ENCODE measurements around the gene ITPR3.

ITPR3 gene

DNA sequence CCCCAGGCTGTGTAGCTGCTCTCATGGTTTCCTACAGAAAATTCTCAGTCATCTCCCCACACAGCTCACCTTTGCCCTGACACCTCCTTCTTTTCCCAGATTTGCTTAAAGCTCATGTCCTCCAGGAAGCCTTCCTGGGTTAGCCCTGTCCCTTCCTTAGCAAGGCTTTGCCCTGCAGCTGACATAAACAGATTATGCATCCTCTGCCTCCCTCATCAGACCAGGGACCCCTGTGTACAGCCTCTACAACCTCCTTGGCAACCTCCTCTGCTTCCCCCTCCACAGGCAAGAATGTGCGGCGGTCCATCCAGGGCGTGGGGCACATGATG, 50.6 kb downstream of the ITPR3 start:
- Mint-ChIP-seq H3K27ac (no peak overlapping the region), H3K4me1 (ENCODE audit: low read depth) (no peaks in the 10 kb centered on the region), H3K27me3 (no peaks in the 10 kb centered on the region), H3K4me3 (no peak overlapping the region), H3K9me3 (no peaks in the 10 kb centered on the region), H3K36me3 (ENCODE audit: low read depth) (peaks cover 54% of the 10 kb centered on the region)

DNA sequence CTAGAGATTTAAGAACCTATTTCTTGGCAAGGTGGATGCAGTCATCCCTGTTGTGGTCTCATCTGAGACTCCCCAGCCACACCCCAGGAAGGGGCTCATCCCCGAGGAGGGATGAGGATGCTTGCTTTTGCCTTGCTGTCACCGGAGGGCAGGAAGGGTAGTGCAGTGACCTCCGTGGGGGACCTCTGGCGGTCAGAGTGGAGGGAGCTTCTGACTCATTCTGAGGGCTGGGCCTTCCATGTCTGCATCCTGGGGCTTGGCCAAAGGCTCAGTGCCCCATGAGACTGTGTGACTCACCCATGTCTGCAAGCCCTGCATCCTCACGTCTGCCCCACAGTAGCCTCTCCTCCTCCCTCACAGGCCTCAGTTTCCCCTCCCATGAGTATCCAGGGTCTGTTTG, 51.7 kb downstream of the ITPR3 start:
- Mint-ChIP-seq H3K27me3 (no peaks in the 10 kb centered on the region), H3K4me3 (no peak overlapping the region), H3K4me1 (ENCODE audit: low read depth) (no peaks in the 10 kb centered on the region), H3K9me3 (no peaks in the 10 kb centered on the region), H3K27ac (no peak overlapping the region), H3K36me3 (ENCODE audit: low read depth) (peaks cover 61% of the 10 kb centered on the region)

DNA sequence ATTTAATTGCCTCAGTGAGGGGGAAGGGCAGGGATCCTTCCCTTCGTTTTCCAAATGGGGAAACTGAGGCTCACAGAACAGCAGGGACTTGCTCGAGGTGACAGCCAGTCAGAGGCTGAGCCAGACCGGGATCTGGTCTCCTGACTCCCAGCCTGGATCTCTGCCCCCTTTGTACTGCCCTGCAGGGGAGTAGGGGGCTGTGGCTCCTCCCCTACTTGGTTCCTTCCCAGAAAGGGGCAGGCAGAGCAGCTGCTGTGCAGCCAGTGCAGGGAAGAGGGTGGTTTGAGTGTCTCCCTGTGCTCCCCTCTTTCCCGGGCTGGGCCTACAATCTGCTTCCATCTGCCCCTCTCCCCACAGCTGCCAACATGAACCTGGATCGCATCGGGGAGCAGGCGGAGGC, 52.7 kb downstream of the ITPR3 start:
- Mint-ChIP-seq H3K27me3 (no peaks in the 10 kb centered on the region), H3K4me1 (ENCODE audit: low read depth) (no peaks in the 10 kb centered on the region), H3K27ac (no peak overlapping the region), H3K4me3 (no peak overlapping the region), H3K9me3 (no peaks in the 10 kb centered on the region), H3K36me3 (ENCODE audit: low read depth) (peaks cover 58% of the 10 kb centered on the region)

DNA sequence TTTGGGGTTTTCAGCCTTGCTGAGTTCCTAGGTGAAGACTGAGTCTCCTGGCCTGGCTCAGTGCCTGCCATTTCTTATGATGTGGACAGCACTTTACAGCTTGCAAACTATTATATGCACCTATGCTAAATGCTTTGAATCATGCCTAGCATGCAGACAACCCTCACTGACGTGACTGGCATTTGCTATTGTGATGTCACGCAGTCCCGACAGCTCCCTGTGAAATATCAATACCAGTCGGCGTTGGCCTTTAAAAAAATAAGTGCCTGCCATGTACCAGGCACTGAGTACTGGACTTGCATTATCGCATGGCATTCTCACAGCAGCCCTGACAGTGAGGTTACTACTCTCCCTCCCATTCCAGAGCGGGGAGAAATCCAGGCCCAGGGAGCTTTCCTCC, 54.8 kb downstream of the ITPR3 start:
- Mint-ChIP-seq H3K27ac (no peak overlapping the region), H3K27me3 (no peaks in the 10 kb centered on the region), H3K4me3 (no peak overlapping the region), H3K36me3 (ENCODE audit: low read depth) (peaks cover 58% of the 10 kb centered on the region), H3K9me3 (no peaks in the 10 kb centered on the region), H3K4me1 (ENCODE audit: low read depth) (no peaks in the 10 kb centered on the region)

DNA sequence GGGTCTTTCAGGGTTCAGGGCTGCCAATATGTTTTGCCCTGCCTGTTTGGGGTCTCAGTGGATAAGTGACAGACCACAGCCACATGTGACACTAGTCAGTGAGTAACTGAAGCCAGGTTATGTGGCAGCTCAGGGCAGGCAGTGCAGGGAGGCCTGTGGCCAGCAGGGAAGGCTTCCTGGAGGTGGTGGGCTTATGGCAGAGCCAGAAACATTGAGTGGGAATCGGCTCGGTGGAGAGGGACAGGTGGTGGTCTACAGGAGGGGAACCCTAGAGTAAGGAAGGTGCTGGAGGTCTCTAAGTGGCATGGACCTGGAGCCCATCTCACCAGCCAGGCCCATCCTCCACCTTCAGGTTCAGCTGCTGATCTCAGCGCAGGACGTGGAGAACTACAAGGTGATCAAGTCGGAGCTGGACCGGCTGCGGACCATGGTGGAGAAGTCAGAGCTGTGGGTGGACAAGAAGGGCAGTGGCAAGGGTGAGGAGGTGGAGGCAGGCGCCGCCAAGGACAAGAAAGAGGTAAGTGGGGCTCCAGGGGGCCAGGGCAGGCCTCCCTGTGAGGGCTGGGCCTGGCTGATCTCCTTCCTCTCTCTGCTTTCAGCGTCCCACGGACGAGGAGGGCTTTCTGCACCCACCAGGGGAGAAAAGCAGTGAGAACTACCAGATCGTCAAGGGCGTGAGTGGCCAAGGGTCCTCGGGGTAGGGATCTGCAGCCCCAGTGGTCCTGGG, 55.5 kb downstream of the ITPR3 start:
- Mint-ChIP-seq H3K36me3 (ENCODE audit: low read depth) (peaks cover 61% of the 10 kb centered on the region), H3K9me3 (no peaks in the 10 kb centered on the region), H3K4me3 (no peak overlapping the region), H3K27ac (no peak overlapping the region), H3K27me3 (no peaks in the 10 kb centered on the region), H3K4me1 (ENCODE audit: low read depth) (no peaks in the 10 kb centered on the region)

DNA sequence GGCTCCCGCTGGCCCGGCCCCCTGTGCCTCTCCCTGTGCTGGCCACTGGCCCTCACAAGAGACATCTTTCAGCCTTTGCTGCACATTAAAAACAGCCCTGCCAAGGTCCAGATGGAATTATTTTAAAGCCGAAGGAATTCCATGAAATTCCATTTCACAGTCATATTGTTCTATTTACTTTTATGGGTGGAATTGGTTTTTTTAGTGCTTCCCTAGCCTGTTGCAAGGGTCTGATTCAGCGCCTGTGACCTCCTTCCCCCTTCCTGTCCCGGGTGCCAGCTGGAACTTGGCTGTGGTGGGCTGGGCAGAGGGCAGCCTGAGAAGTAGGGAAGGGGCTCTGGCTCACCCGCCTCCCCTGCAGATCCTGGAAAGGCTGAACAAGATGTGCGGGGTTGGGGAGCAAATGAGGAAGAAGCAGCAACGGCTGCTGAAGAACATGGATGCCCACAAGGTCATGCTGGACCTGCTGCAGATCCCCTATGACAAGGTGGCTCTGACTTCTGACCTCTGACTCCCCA, 56.1 kb downstream of the ITPR3 start:
- Mint-ChIP-seq H3K4me3 (no peak overlapping the region), H3K27ac (no peak overlapping the region), H3K36me3 (ENCODE audit: low read depth) (peaks cover 57% of the 10 kb centered on the region), H3K4me1 (ENCODE audit: low read depth) (no peaks in the 10 kb centered on the region), H3K9me3 (no peaks in the 10 kb centered on the region), H3K27me3 (no peaks in the 10 kb centered on the region)

DNA sequence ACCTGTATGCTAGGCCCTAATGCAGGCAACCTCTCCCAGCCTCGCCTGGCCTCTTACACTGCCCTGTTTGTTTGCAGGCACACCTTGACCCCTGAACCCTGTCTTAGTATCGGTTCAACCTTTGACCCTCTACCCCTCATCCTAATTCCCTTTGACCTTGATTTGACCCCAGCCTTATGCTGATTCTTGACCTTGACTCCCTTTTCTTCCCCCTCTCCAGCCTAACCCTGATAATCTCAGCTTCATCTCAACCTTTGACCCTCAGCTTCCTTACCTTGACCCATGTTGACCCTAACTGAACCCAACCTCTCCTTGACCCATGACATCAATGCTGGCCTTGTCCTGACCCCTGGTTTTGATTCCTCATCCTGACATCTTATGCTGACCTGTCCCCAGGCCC, 56.6 kb downstream of the ITPR3 start:
- H3K4me3 Mint-ChIP-seq, result no peak overlapping the region
- H3K27me3 Mint-ChIP-seq, result no peaks in the 10 kb centered on the region
- H3K36me3 Mint-ChIP-seq (ENCODE audit: low read depth), result peaks cover 57% of the 10 kb centered on the region
- peak overlapping the region; percentile 69 for H3K27ac Mint-ChIP-seq
- no peaks in the 10 kb centered on the region for H3K9me3 Mint-ChIP-seq
- H3K4me1 Mint-ChIP-seq (ENCODE audit: low read depth), result peaks cover 2% of the 10 kb centered on the region

DNA sequence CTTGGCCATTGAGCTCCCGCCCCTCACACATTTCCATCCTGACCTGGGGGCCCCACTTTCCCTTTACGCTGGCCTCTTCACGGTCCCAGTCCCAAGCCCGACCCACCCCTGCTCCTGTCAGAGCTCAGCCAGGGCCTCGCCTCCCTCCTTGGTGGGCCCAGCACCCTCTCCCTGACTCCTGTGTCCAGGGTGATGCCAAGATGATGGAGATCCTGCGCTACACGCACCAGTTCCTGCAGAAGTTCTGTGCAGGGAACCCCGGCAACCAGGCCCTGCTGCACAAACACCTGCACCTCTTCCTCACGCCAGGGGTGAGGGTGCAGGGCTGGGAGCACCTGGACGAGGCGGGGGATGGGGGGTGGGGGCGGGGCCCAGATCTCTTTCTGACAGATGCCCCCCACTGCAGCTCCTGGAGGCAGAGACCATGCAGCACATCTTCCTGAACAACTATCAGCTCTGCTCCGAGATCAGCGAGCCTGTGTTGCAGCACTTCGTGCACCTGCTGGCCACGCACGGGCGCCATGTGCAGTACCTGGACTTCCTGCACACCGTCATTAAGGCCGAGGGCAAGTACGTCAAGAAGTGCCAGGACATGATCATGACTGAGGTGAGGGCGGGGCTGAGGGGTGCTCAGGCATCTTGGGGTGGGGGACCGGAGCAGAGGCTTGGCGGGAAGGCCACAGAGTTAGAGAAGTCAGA, 57.3 kb downstream of the ITPR3 start:
- Mint-ChIP-seq H3K4me3 (no peak overlapping the region), H3K4me1 (ENCODE audit: low read depth) (peaks cover 9% of the 10 kb centered on the region), H3K27ac (peak overlapping the region; percentile 69), H3K36me3 (ENCODE audit: low read depth) (peaks cover 61% of the 10 kb centered on the region), H3K27me3 (no peaks in the 10 kb centered on the region), H3K9me3 (no peaks in the 10 kb centered on the region)

DNA sequence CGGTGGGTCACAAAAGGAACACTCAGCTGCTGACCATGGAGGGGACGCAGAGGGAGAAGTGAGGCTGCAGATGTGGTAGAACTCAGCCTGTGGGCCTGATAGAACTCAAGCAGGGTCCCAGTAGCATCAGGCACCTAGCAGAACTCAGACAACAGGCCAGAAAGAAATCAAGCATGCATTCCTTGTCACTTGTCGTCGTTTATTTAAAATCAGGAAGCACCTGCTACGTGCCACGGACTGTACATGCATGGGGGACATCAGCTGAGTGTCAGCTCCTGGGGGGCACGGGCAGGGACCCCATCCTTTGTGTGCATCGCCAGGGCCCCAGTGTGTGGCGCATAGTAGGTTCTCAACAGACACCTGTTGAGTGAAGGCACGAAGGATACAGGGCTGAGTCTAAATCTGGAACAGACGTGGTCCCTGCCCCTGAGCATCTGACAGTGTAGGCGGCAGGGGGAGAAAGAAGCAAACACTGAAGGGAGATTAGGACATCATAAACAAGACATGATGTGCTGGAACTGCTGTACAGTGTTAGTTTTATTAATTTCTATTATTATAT, 57.9 kb downstream of the ITPR3 start:
- H3K36me3 Mint-ChIP-seq (ENCODE audit: low read depth), result peaks cover 63% of the 10 kb centered on the region
- no peak overlapping the region for H3K27ac Mint-ChIP-seq
- H3K9me3 Mint-ChIP-seq, result no peaks in the 10 kb centered on the region
- peaks cover 14% of the 10 kb centered on the region for H3K4me1 Mint-ChIP-seq (ENCODE audit: low read depth)
- no peak overlapping the region for H3K4me3 Mint-ChIP-seq
- H3K27me3 Mint-ChIP-seq, result no peaks in the 10 kb centered on the region

DNA sequence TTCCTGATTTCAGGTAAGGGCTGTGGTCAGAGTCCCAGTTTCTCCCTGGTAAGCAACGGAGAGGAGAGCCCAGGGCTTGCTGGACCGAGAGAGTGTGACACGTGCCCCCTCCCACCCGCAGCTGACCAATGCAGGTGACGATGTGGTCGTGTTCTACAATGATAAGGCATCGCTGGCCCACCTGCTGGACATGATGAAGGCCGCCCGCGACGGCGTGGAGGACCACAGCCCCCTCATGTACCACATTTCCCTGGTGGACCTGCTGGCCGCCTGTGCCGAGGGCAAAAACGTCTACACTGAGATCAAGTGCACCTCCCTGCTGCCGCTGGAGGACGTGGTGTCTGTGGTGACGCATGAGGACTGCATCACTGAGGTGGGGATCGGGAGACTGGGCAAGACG, 58.6 kb downstream of the ITPR3 start:
- Mint-ChIP-seq H3K27ac (no peak overlapping the region), H3K9me3 (no peaks in the 10 kb centered on the region), H3K4me1 (ENCODE audit: low read depth) (peaks cover 14% of the 10 kb centered on the region), H3K4me3 (no peak overlapping the region), H3K27me3 (no peaks in the 10 kb centered on the region), H3K36me3 (ENCODE audit: low read depth) (peaks cover 57% of the 10 kb centered on the region)

DNA sequence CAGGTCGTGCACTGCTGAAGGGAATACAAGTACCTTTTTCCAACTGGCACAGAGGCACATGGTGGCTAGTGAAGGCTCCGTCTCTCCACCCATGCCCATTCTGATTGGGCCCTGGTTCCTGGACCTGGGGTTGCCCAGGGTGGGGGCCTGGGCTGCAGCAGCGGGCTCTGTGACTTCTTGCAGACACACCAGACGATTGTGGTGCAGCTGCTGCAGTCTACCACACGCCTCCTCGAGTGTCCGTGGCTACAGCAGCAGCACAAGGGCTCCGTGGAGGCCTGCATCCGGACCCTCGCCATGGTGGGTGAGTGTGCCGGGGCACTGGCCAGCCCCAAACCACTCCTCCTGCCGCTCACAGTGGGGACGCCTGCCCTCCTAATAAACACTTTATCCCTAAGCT, 61.2 kb downstream of the ITPR3 start:
- Mint-ChIP-seq H3K9me3 (no peaks in the 10 kb centered on the region), H3K27ac (peak overlapping the region; percentile 13), H3K36me3 (ENCODE audit: low read depth) (peaks cover 55% of the 10 kb centered on the region), H3K4me3 (no peak overlapping the region), H3K4me1 (ENCODE audit: low read depth) (peaks cover 14% of the 10 kb centered on the region), H3K27me3 (no peaks in the 10 kb centered on the region)

DNA sequence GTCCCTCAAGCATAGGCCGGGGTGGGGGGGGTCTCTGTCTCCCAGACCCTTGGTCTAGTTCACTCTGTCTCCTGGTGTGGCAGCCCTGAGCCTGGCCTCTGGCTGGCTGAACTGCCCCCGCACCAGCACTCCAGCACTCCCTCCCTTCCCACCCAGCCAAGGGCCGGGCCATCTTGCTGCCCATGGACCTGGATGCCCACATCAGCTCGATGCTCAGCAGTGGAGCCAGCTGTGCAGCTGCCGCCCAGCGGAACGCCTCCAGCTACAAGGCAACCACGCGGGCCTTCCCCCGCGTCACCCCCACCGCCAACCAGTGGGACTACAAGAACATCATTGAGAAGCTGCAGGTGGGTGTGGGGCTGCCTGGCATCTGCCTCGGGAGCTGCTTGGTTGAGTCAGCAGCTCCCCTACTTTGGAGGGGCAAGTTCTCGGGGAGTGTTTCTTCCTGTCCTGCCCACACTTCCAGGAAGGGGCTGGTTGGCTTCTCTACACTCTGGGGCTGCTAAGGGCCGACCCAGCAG, 62.0 kb downstream of the ITPR3 start:
- H3K9me3 Mint-ChIP-seq, result no peaks in the 10 kb centered on the region
- peak overlapping the region; percentile 68 for H3K27ac Mint-ChIP-seq
- no peak overlapping the region for H3K4me3 Mint-ChIP-seq
- H3K27me3 Mint-ChIP-seq, result no peaks in the 10 kb centered on the region
- peaks cover 14% of the 10 kb centered on the region for H3K4me1 Mint-ChIP-seq (ENCODE audit: low read depth)
- H3K36me3 Mint-ChIP-seq (ENCODE audit: low read depth), result peaks cover 48% of the 10 kb centered on the region

DNA sequence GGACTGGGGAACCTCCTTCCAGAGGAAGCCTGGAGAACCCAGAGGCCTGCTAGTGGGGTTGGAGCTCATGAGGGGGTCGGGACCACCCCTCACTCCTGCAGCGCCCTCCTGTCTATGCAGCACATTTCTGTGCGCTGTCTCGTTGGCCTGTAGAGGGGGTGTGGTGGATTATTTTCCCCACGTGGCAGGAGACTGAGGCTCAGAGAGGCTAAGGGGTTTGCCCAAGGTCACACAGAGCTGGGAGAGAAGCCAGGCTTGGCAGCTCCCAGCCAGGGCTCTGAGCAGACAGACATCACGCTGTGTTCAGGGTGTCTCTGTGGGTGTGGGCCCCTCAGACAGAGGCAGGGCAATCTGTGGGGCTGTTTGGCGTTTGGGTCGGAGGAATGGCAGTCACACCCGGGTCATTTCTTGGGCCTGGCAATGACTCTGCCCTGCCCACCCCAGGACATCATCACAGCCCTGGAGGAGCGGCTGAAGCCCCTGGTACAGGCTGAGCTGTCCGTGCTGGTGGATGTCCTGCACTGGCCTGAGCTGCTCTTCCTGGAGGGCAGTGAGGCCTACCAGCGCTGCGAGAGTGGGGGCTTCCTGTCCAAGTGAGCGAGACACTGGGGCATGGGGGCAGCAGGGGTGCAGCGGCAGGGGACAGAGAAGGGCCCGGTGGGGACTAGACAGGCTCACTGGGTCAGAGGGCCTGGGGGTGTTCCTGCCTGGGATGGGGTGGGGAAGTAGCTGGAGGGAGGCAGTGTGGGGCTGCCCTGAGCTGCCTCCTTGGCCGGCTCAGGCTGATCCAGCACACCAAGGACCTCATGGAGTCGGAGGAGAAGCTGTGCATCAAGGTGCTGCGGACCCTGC, 62.7 kb downstream of the ITPR3 start:
- no peaks in the 10 kb centered on the region for H3K9me3 Mint-ChIP-seq
- peaks cover 44% of the 10 kb centered on the region for H3K36me3 Mint-ChIP-seq (ENCODE audit: low read depth)
- no peak overlapping the region for H3K4me3 Mint-ChIP-seq
- H3K27me3 Mint-ChIP-seq, result no peaks in the 10 kb centered on the region
- peak overlapping the region; percentile 68 for H3K27ac Mint-ChIP-seq
- H3K4me1 Mint-ChIP-seq (ENCODE audit: low read depth), result peaks cover 14% of the 10 kb centered on the region

DNA sequence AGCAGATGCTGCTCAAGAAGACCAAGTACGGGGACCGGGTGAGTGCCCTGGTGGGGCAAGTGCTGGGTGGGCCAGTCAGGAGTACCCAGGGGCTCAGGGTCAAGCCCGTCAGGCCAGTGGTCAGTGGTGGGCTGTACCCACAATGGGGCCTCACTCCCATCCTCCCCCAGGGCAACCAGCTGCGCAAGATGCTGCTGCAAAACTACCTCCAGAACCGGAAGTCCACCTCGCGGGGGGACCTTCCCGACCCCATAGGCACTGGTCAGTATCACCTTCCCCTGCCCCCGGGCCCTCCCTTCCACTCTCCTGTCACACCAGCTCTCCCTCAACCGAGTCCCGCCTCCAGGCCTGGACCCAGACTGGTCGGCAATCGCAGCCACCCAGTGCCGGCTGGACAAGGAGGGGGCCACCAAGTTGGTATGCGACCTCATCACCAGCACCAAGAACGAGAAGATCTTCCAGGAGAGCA, 63.3 kb downstream of the ITPR3 start:
- H3K4me1 Mint-ChIP-seq (ENCODE audit: low read depth), result peaks cover 14% of the 10 kb centered on the region
- no peaks in the 10 kb centered on the region for H3K9me3 Mint-ChIP-seq
- no peak overlapping the region for H3K27ac Mint-ChIP-seq
- H3K27me3 Mint-ChIP-seq, result no peaks in the 10 kb centered on the region
- H3K36me3 Mint-ChIP-seq (ENCODE audit: low read depth), result peaks cover 45% of the 10 kb centered on the region
- no peak overlapping the region for H3K4me3 Mint-ChIP-seq

Measured in stimulated activated naive CD8-positive, alpha-beta T cell treated with anti-CD3 and anti-CD28 coated beads, Interleukin-15, Interleukin-2, amounts not matched to agents 100 ng/mL and 50 ng/mL, for 24 hours (primary cell).